Skin epidermis (tissue), 12 donors: Measurements from ENCODE around the gene ARHGDIB.
A peak's percentile ranks its signal among the peaks of the same experiment; 100 is the strongest.

Experiments used
- H3K27ac ChIP-seq, 21 experiments: fragments of 200-600 bp; sonication (generic) in 11 of 21; one replicate each; pipeline ENCODE4 v1.5.0; 2020; ENCODE audit warnings: mild to moderate bottlenecking in 3 of 21, inconsistent platforms in 2 of 21, moderate library complexity in 2 of 21
- H3K4me3 ChIP-seq, 7 experiments: fragments of 200-600 bp; sonication (generic) in 2 of 7; one replicate each; pipeline ENCODE4 v1.5.0; 2020; ENCODE audit warnings: inconsistent platforms in 2 of 7, mild to moderate bottlenecking in 2 of 7, moderate library complexity in 1 of 7

The ARHGDIB gene

GRCh38 chr12:14984766-14985285 lies 23.4 kb upstream of the ARHGDIB start:
- H3K27ac ChIP-seq: no peak overlapping the region
- H3K4me3 ChIP-seq: no peak overlapping the region

GRCh38 chr12:14984036-14984435 lies 22.6 kb upstream of the ARHGDIB start:
- no peak overlapping the region for H3K27ac ChIP-seq
- H3K4me3 ChIP-seq: no peak overlapping the region

GRCh38 chr12:14982991-14983390 lies 21.6 kb upstream of the ARHGDIB start:
- H3K4me3 ChIP-seq: no peak overlapping the region
- H3K27ac ChIP-seq: no peak overlapping the region

- Histone ChIP-seq H3K27ac (no peak overlapping the region), H3K4me3 (no peak overlapping the region)
Observed at GRCh38 chr12:14982562-14982961, 21.2 kb upstream of the ARHGDIB start.

GRCh38 chr12:14981049-14981448 lies 19.6 kb upstream of the ARHGDIB start:
- no peak overlapping the region for H3K4me3 ChIP-seq
- H3K27ac ChIP-seq: no peak overlapping the region

- Histone ChIP-seq H3K4me3 (no peak overlapping the region), H3K27ac (no peak overlapping the region)
Observed at GRCh38 chr12:14979468-14979867, 18.1 kb upstream of the ARHGDIB start.

GRCh38 chr12:14976658-14977057 lies 15.3 kb upstream of the ARHGDIB start:
- Histone ChIP-seq H3K27ac (no peak overlapping the region), H3K4me3 (no peak overlapping the region)

- Histone ChIP-seq H3K27ac (no peak overlapping the region), H3K4me3 (no peak overlapping the region)
Observed at GRCh38 chr12:14975457-14975856, 14.1 kb upstream of the ARHGDIB start.

GRCh38 chr12:14974633-14975032 lies 13.2 kb upstream of the ARHGDIB start:
- H3K27ac ChIP-seq: no peak overlapping the region
- H3K4me3 ChIP-seq: no peak overlapping the region

- H3K4me3 ChIP-seq: no peak within 1 kb of the TSS
- H3K27ac ChIP-seq: no peak within 1 kb of the TSS
Observed at GRCh38 chr12:14972816-14973215, 11.4 kb upstream of the ARHGDIB start, which contains the start of gene PDE6H. PDE6H (plus strand) TSS chr12:14973042; CDS start chr12:14978013, 4,971 bp downstream.

- Histone ChIP-seq H3K27ac (no peak overlapping the region), H3K4me3 (no peak overlapping the region)
Observed at GRCh38 chr12:14970473-14970872, 9.1 kb upstream of the ARHGDIB start.

GRCh38 chr12:14968478-14968877 lies 7.1 kb upstream of the ARHGDIB start:
- Histone ChIP-seq H3K4me3 (no peak overlapping the region), H3K27ac (no peak overlapping the region)

- Histone ChIP-seq H3K27ac (peak overlapping the region in 2 of 21 experiments; percentile 11 to 47), H3K4me3 (no peak overlapping the region)
Observed at GRCh38 chr12:14965221-14965620, 3.8 kb upstream of the ARHGDIB start.

GRCh38 chr12:14964406-14964805 lies 3.0 kb upstream of the ARHGDIB start:
- Histone ChIP-seq H3K27ac (peak overlapping the region in 2 of 21 experiments; percentile 62 to 92), H3K4me3 (no peak overlapping the region)

GRCh38 chr12:14963520-14963919 lies 2.1 kb upstream of the ARHGDIB start:
- no peak overlapping the region for H3K4me3 ChIP-seq
- peak overlapping the region in 5 of 21 experiments; percentile 73 to 95 (median 92) for H3K27ac ChIP-seq

- H3K27ac ChIP-seq: peak overlapping the region in 16 of 21 experiments; percentile 73 to 95 (median 88)
- H3K4me3 ChIP-seq: no peak overlapping the region
Observed at GRCh38 chr12:14962797-14963196, 1.4 kb upstream of the ARHGDIB start.

GRCh38 chr12:14962153-14962539 lies 745 bp upstream of the ARHGDIB start:
- Histone ChIP-seq H3K4me3 (peak overlapping the region in 5 of 7 experiments; percentile 36 to 51 (median 44)), H3K27ac (peak overlapping the region in 20 of 21 experiments; percentile 59 to 95 (median 87))

- peak overlapping the region; percentile 49 to 95 (median 87) for H3K27ac ChIP-seq
- peak overlapping the region; percentile 33 to 51 (median 43) for H3K4me3 ChIP-seq
Observed at GRCh38 chr12:14960548-14961465, 594 bp downstream of the ARHGDIB start.

- Histone ChIP-seq H3K4me3 (peak overlapping the region; percentile 33 to 51 (median 43)), H3K27ac (peak overlapping the region; percentile 49 to 95 (median 87))
Observed at GRCh38 chr12:14959916-14960496, 1.4 kb downstream of the ARHGDIB start.

GRCh38 chr12:14959463-14959862 lies 1.9 kb downstream of the ARHGDIB start:
- peak overlapping the region in 20 of 21 experiments; percentile 59 to 95 (median 87) for H3K27ac ChIP-seq

GRCh38 chr12:14959126-14959440 lies 2.3 kb downstream of the ARHGDIB start:
- Histone ChIP-seq H3K27ac (peak overlapping the region in 19 of 21 experiments; percentile 33 to 95 (median 87)), H3K4me3 (peak overlapping the region; percentile 4 to 51 (median 36))

More at GRCh38 chr12:14959463-14959862, 1.9 kb downstream of the ARHGDIB start:
- peak overlapping the region; percentile 33 to 51 (median 43) for H3K4me3 ChIP-seq
